Panc1 (cell line): ENCODE results near the gene NPHP4.
A peak's percentile ranks its signal among the peaks of the same experiment; 100 is the strongest.
"Not testable (repeated sequence)": the region's sequence is repeated elsewhere in the genome, so short reads cannot be mapped to it uniquely, and the experiment has no call there.

ENCODE experiments used
- CTCF ChIP-seq: fragments of 450-650 bp; IDR thresholded peaks from 2 replicates; pipeline ENCODE4 v1.5.1; 2017; ENCODE audit warnings: mild to moderate bottlenecking
- POLR2AphosphoS5 ChIP-seq: IDR thresholded peaks from 2 replicates; pipeline ENCODE4 v1.6.1; 2012; ENCODE audit warnings: mild to moderate bottlenecking, low read depth, low read length, moderate library complexity
- TCF7L2 ChIP-seq: IDR thresholded peaks from 2 replicates; pipeline ENCODE4 v1.6.1; 2011; ENCODE audit warnings: mild to moderate bottlenecking, low read depth, low read length, inconsistent platforms

GRCh38 chr1:5893699-5894278, 98.4 kb downstream of the NPHP4 start:
- TF ChIP-seq CTCF, result peak; percentile 83
- TF ChIP-seq TCF7L2, POLR2AphosphoS5: not testable (repeated sequence)
